Measurements from ENCODE around the gene SLC2A13.

The SLC2A13 gene

GRCh38 chr12:39835517-39836489, 270.1 kb downstream of the SLC2A13 start:
- TF ChIP-seq ZNF426 (tag by site-specific recombination; IDR thresholded peaks at IDR 0.05) (no peak), INSM2 (tag by site-specific recombination; IDR thresholded peaks at IDR 0.05) (no peak), ZNF473 (tag by site-specific recombination; IDR thresholded peaks at IDR 0.05) (no peak), ZNF114 (tag by site-specific recombination; IDR thresholded peaks at IDR 0.05) (no peak), ZNF140 (tag by site-specific recombination; IDR thresholded peaks at IDR 0.05) (no peak), ZNF157 (tag by site-specific recombination; IDR thresholded peaks at IDR 0.05) (no peak), ZNF169 (tag by site-specific recombination; IDR thresholded peaks at IDR 0.05) (no peak), YY1 (tag by site-specific recombination; IDR thresholded peaks at IDR 0.05) (no peak), ZFP37 (tag by site-specific recombination; IDR thresholded peaks at IDR 0.05) (no peak), OSR2 (tag by site-specific recombination; IDR thresholded peaks at IDR 0.05) (no peak), HOXD13 (CRISPR knock-in tag; IDR thresholded peaks at IDR 0.05; ENCODE audit: borderline replicate concordance) (no peak), ZNF521 (tag by site-specific recombination; IDR thresholded peaks at IDR 0.05) (no peak), KLF8 (tag by site-specific recombination; IDR thresholded peaks at IDR 0.05) (no peak), ZNF529 (tag by site-specific recombination; IDR thresholded peaks at IDR 0.05; ENCODE audit: insufficient replicate concordance) (no peak)
- no peak overlapping the region for H3K4me3 ChIP-seq (ENCODE audit: low read depth, low read length)
- CTCF ChIA-PET = interaction anchor here (0.6 kb wide), 1 partner anchor 157 kb away, joined by 3 read pairs; no protein-coding TSS in a partner anchor
- no peaks in the 10 kb centered on the region for H3K4me1 ChIP-seq (ENCODE audit: control insufficient read depth, insufficient read depth, low read length)
- POLR2A ChIA-PET = no interaction called here
- H3K27ac ChIP-seq (ENCODE audit: extremely low read depth, low read depth, low read length) = no peak overlapping the region
- H3K36me3 ChIP-seq (ENCODE audit: control insufficient read depth in 2 of 2, insufficient read depth in 1 of 2, low read length in 2 of 2) = no peaks in the 10 kb centered on the region
- H3K9me3 ChIP-seq (ENCODE audit: control insufficient read depth, insufficient read depth, low read depth, low read length) = no peaks in the 10 kb centered on the region

GRCh38 chr12:39831587-39832315, 274.1 kb downstream of the SLC2A13 start:
- Histone ChIP-seq H3K4me1 (ENCODE audit: control insufficient read depth, insufficient read depth, low read length) (no peaks in the 10 kb centered on the region), H3K9me3 (ENCODE audit: control insufficient read depth, insufficient read depth, low read depth, low read length) (no peaks in the 10 kb centered on the region), H3K27ac (ENCODE audit: extremely low read depth, low read depth, low read length) (no peak overlapping the region), H3K36me3 (ENCODE audit: control insufficient read depth in 2 of 2, insufficient read depth in 1 of 2, low read length in 2 of 2) (no peaks in the 10 kb centered on the region), H3K4me3 (ENCODE audit: low read depth, low read length) (no peak overlapping the region)
- POLR2A ChIA-PET = no interaction called here
- CTCF ChIA-PET = no interaction called here
- TF ChIP-seq ZNF488 (tag by site-specific recombination; IDR thresholded peaks at IDR 0.05) (no peak), PRDM1 (tag by site-specific recombination; IDR thresholded peaks at IDR 0.05) (no peak), SP7 (tag by site-specific recombination; IDR thresholded peaks at IDR 0.05) (no peak), GLI4 (tag by site-specific recombination; IDR thresholded peaks at IDR 0.05) (no peak), ZNF610 (tag by site-specific recombination; IDR thresholded peaks at IDR 0.05; ENCODE audit: borderline replicate concordance) (no peak), ZNF707 (tag by site-specific recombination; IDR thresholded peaks at IDR 0.05) (no peak), ZNF324 (tag by site-specific recombination; IDR thresholded peaks at IDR 0.05) (no peak), OVOL3 (tag by site-specific recombination; IDR thresholded peaks at IDR 0.05) (no peak), KLF9 (tag by site-specific recombination; IDR thresholded peaks at IDR 0.05; ENCODE audit: low read depth) (no peak), ZNF423 (tag by site-specific recombination; IDR thresholded peaks at IDR 0.05) (no peak), ZNF362 (tag by site-specific recombination; IDR thresholded peaks at IDR 0.05) (no peak), ZNF580 (tag by site-specific recombination; IDR thresholded peaks at IDR 0.05) (no peak), ZNF549 (tag by site-specific recombination; IDR thresholded peaks at IDR 0.05) (no peak), ZNF747 (tag by site-specific recombination; IDR thresholded peaks at IDR 0.05) (no peak), ZFP37 (tag by site-specific recombination; IDR thresholded peaks at IDR 0.05) (no peak), AEBP2 (tag by site-specific recombination; IDR thresholded peaks at IDR 0.05; ENCODE audit: borderline replicate concordance) (no peak), ZNF558 (tag by site-specific recombination; IDR thresholded peaks at IDR 0.05) (no peak)

Data from HEK293 (cell line).